Smooth muscle cell (in vitro differentiated cells): ENCODE results near the gene NBAS. TPM values are rescaled to one million over a fixed set of nuclear protein-coding genes. Genes with fewer than 3 reads are reported as not detected.

ENCODE experiments used
- DNase-seq: peaks from one replicate; lab custom pipeline; 2025; ENCODE audit not compliant: unreplicated experiment; lab: John Stamatoyannopoulos, UW
- H2AFZ ChIP-seq: fragments of 200-600 bp; sonication (generic); 2 replicates; pipeline ENCODE4 v1.6.0; 2016; ENCODE audit warnings: antibody characterized with exemption, low read depth, mild to moderate bottlenecking
- H3F3A ChIP-seq: fragments of 200-600 bp; sonication (generic); 2 replicates; pipeline ENCODE4 v1.6.0; 2017; ENCODE audit warnings: antibody characterized with exemption, low read depth
- H3K27ac ChIP-seq: fragments of 200-600 bp; sonication (generic); 2 replicates; pipeline ENCODE4 v1.5.1; 2016; ENCODE audit warnings: low read depth, mild to moderate bottlenecking
- H3K27me3 ChIP-seq: fragments of 200-600 bp; sonication (generic); 2 replicates; pipeline ENCODE4 v1.6.1; 2016; ENCODE audit warnings: low read depth, mild to moderate bottlenecking
- H3K36me3 ChIP-seq: fragments of 200-600 bp; sonication (generic); 2 replicates; pipeline ENCODE4 v1.5.1; 2016; ENCODE audit warnings: low read depth
- H3K4me1 ChIP-seq: fragments of 200-600 bp; sonication (generic); 2 replicates; pipeline ENCODE4 v1.5.1; 2016; ENCODE audit warnings: low read depth
- H3K4me2 ChIP-seq: fragments of 200-600 bp; sonication (generic); 2 replicates; pipeline ENCODE4 v1.6.0; 2016; ENCODE audit warnings: mild to moderate bottlenecking
- H3K4me3 ChIP-seq: fragments of 200-600 bp; sonication (generic); 2 replicates; pipeline ENCODE4 v1.5.1; 2016; ENCODE audit warnings: mild to moderate bottlenecking
- H3K79me2 ChIP-seq: fragments of 200-600 bp; sonication (generic); 2 replicates; pipeline ENCODE4 v1.6.0; 2016; ENCODE audit warnings: low read depth, mild to moderate bottlenecking
- H3K9ac ChIP-seq: fragments of 200-600 bp; sonication (generic); 2 replicates; pipeline ENCODE4 v1.6.0; 2016; ENCODE audit warnings: low read depth
- H3K9me3 ChIP-seq: fragments of 200-600 bp; sonication (generic); replicated peaks from 2 replicates; pipeline ENCODE4 v1.5.1; 2016; ENCODE audit warnings: low read depth
- H4K20me1 ChIP-seq: fragments of 200-600 bp; sonication (generic); 2 replicates; pipeline ENCODE4 v1.6.0; 2016; ENCODE audit warnings: low read depth
- WGBS: methylation state at CpG from one replicate; pipeline ENCODE4 v1.1.7; 2016; ENCODE audit warnings: low lambda C conversion rate; 5-methylcytosine and 5-hydroxymethylcytosine counted together
- polyA plus RNA-seq: library from polyadenylated mRNA; unstranded; fragments of >200 nt; fragmentation: Nextera tagmentation; extraction: Ambion mirVana; gene quantifications from 2 replicates; pipeline ENCODE4 v1.2.1, GENCODE V29; 2016
- total RNA-seq: library from RNA; depleted of rRNA; stranded (reverse); fragments of >200 nt; gene quantifications from 2 replicates; pipeline ENCODE4 v1.2.3, GENCODE V29; 2014
- TF ChIP-seq, protein P1 (sequence below): fragments of 200-600 bp; sonication (generic); IDR thresholded peaks from 2 replicates; pipeline ENCODE4 v1.5.1; 2017; ENCODE audit warnings: borderline replicate concordance, mild to moderate bottlenecking, antibody characterized with exemption; ENCODE audit not compliant: insufficient read depth, poor library complexity, severe bottlenecking

The NBAS gene
- total and polyA plus RNA-seq, 2 experiments from 2014 or later = 31.2 to 51.1 TPM

DNA sequence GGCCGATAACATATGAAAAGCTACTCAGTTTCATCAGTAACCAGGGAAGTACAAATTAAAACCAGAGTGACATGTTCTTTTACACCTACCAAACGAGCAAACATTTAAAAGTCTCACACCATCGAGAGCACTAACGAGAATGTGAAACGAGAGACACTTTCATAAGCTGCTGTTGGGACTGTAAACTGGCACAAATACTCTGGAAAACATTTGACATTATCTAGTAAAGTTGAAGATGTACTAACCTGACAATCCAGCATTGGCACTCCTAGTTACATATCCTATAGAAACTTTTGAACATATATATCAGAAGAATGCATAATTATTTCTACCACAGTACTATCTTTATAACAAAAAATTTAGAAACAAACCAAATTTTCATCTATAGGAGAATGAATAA, 28.1 kb downstream of the NBAS start:
- Histone ChIP-seq H3K27me3 (no peaks in the 10 kb centered on the region), H3K9ac (no peak overlapping the region), H3K4me2 (no peak overlapping the region), H3K79me2 (no peaks in the 10 kb centered on the region), H2AFZ (no peak overlapping the region), H3K4me1 (no peaks in the 10 kb centered on the region), H3F3A (no peaks in the 10 kb centered on the region), H3K27ac (no peak overlapping the region), H3K36me3 (peaks cover 29% of the 10 kb centered on the region), H4K20me1 (peaks cover 12% of the 10 kb centered on the region), H3K4me3 (no peak overlapping the region), H3K9me3 (no peaks in the 10 kb centered on the region)
- TF ChIP-seq, protein P1, sequence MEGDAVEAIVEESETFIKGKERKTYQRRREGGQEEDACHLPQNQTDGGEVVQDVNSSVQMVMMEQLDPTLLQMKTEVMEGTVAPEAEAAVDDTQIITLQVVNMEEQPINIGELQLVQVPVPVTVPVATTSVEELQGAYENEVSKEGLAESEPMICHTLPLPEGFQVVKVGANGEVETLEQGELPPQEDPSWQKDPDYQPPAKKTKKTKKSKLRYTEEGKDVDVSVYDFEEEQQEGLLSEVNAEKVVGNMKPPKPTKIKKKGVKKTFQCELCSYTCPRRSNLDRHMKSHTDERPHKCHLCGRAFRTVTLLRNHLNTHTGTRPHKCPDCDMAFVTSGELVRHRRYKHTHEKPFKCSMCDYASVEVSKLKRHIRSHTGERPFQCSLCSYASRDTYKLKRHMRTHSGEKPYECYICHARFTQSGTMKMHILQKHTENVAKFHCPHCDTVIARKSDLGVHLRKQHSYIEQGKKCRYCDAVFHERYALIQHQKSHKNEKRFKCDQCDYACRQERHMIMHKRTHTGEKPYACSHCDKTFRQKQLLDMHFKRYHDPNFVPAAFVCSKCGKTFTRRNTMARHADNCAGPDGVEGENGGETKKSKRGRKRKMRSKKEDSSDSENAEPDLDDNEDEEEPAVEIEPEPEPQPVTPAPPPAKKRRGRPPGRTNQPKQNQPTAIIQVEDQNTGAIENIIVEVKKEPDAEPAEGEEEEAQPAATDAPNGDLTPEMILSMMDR = no peak
- whole genome bisulfite sequencing = 96% methylated on average over 5 of the region's 5 CpGs
- DNase-seq = no peak

DNA sequence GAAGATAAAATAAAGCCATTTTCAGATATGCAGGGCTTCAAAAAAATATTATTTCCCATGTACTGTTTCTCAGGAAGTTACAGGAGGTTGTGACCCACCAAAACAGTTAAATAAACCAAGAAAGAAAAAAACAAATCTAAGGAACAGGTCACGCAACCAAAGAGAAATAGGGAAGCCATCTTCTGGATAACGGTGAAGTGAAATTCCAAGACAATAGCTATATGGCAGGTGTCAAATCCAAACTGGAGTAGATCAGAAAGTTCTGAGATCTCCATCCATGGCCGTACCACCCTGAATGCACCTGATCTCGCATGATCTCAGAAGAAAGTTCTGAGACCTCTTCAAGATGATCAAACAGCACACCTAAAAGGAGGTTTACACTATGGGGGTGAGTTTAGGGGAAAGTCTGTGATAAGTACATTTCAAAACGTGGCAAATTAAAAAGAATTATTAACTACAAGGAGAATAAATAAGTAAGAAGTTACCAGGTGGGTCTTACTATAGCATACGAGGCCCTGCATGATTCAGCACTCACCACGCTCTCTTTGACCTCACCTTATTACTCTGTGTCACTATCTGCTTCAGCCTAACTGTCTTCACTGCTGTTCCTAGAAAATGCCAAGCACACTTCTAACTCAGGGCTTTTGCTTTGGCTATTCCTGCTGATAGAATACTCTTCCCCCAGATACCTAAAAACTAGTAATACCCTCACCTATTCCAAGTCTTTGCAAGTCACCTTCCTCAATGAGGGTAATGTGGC, 29.9 kb downstream of the NBAS start:
- H2AFZ ChIP-seq = no peak overlapping the region
- H4K20me1 ChIP-seq = peaks cover 13% of the 10 kb centered on the region
- H3K27me3 ChIP-seq = no peaks in the 10 kb centered on the region
- no peak overlapping the region for H3K4me2 ChIP-seq
- H3K9me3 ChIP-seq = no peaks in the 10 kb centered on the region
- no peak overlapping the region for H3K4me3 ChIP-seq
- no peaks in the 10 kb centered on the region for H3K79me2 ChIP-seq
- 98% methylated on average over 7 of the region's 7 CpGs for whole genome bisulfite sequencing
- no peak overlapping the region for H3K27ac ChIP-seq
- TF ChIP-seq, protein P1 = no peak
- H3F3A ChIP-seq = no peaks in the 10 kb centered on the region
- H3K36me3 ChIP-seq = peaks cover 27% of the 10 kb centered on the region
- no peaks in the 10 kb centered on the region for H3K4me1 ChIP-seq
- DNase-seq = no peak
- H3K9ac ChIP-seq = no peak overlapping the region

DNA sequence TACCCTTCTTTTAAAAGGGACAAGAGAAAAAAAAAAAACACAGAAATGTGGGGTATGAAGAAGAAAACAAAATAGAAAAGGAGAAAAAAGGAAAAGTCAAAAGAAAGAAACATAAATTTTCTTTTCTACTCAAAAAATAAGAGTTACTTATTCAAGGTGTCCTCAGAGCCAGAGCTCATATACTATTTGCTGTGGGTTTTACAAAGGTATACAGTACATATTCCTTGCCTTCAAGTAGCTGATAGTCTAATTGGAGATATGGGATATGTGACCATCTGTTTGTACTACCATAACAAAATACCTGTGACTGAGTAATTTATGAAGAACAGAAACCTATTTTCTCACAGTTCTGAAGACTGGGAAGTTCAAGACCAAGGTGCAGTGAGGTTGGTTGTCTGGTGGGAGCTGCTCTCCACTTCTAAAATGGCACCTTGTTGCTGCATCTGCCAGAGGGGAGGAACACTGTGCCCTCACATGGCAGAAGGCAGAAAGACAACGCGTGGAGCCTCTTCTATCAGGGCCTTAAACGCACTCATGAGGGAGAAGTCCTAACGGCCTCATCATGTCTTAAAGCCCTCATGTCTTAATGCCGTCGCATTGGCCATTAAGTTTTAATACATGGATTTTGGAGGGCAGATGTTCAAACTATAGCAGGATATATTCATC, 33.9 kb downstream of the NBAS start:
- no peak for DNase-seq
- peaks cover 9% of the 10 kb centered on the region for H3K36me3 ChIP-seq
- WGBS = 80% methylated on average over 6 of the region's 6 CpGs
- no peaks in the 10 kb centered on the region for H3K9me3 ChIP-seq
- H3K4me2 ChIP-seq = no peak overlapping the region
- no peaks in the 10 kb centered on the region for H3K4me1 ChIP-seq
- H4K20me1 ChIP-seq = peaks cover 5% of the 10 kb centered on the region
- no peaks in the 10 kb centered on the region for H3F3A ChIP-seq
- no peaks in the 10 kb centered on the region for H3K79me2 ChIP-seq
- TF ChIP-seq, protein P1 = no peak
- no peak overlapping the region for H3K27ac ChIP-seq
- no peak overlapping the region for H2AFZ ChIP-seq
- H3K4me3 ChIP-seq = no peak overlapping the region
- H3K9ac ChIP-seq = no peak overlapping the region
- H3K27me3 ChIP-seq = no peaks in the 10 kb centered on the region
